ENCODE data around the gene IP6K2.

IP6K2 gene

DNA sequence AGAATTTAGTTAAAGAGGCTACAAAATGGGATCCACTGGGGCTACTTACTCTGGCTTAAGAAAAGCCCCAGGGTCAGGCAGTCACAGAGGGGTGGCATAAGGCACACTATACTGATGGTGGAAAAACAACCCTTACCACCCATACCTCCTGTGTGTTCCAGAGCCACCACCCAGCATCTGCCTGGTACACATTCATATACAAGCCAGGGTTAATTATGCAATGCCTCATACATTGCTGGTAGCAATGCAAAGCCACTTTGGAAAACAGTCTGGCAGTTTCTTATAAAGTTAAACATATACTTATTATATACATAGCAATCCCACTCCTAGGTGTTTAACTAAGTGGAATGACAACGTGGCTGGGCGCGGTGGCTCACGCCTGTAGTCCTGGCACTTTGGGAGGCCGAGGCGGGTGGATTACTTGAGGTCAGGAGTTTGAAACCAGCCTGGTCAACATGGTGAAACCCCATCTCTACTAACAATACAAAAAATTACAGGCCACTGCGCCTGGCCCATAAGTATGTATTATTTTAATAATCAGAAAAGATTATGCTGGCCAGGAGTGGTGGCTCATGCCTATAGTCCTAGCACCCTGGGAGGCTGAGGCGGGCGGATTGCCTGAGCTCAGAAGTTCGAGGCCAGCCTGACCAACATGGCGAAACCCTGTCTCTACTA is 16.2 kb downstream of the IP6K2 start:
- DNase-seq (ENCODE audit: insufficient read length, low spot score) (no peak), FAIRE-seq (no peak)
- TF ChIP-seq, protein P1, sequence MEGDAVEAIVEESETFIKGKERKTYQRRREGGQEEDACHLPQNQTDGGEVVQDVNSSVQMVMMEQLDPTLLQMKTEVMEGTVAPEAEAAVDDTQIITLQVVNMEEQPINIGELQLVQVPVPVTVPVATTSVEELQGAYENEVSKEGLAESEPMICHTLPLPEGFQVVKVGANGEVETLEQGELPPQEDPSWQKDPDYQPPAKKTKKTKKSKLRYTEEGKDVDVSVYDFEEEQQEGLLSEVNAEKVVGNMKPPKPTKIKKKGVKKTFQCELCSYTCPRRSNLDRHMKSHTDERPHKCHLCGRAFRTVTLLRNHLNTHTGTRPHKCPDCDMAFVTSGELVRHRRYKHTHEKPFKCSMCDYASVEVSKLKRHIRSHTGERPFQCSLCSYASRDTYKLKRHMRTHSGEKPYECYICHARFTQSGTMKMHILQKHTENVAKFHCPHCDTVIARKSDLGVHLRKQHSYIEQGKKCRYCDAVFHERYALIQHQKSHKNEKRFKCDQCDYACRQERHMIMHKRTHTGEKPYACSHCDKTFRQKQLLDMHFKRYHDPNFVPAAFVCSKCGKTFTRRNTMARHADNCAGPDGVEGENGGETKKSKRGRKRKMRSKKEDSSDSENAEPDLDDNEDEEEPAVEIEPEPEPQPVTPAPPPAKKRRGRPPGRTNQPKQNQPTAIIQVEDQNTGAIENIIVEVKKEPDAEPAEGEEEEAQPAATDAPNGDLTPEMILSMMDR (IDR thresholded peaks at IDR 0.05; ENCODE audit: insufficient read depth, missing control alignments): no peak

DNA sequence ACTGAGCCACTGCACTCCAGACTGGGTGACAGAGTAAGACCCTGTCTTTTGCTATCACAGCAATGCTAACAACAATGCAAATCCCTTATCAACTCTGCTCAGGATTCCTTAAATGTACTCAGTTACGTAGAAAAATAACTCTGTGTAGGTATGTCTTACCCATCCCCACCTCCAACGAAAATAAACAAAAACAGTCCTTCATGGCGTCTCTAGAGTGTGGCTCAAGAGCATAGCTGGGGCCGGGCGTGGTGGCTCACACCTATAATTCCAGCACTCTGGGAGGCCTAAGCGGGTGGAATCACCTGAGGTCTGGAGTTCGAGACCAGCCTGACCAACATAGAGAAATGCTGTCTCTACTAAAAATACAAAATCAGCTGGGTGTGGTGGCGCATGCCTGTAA is 18.1 kb downstream of the IP6K2 start:
- FAIRE-seq (no peak), DNase-seq (ENCODE audit: insufficient read length, low spot score) (no peak)
- TF ChIP-seq, protein P1 (IDR thresholded peaks at IDR 0.05; ENCODE audit: insufficient read depth, missing control alignments): no peak

DNA sequence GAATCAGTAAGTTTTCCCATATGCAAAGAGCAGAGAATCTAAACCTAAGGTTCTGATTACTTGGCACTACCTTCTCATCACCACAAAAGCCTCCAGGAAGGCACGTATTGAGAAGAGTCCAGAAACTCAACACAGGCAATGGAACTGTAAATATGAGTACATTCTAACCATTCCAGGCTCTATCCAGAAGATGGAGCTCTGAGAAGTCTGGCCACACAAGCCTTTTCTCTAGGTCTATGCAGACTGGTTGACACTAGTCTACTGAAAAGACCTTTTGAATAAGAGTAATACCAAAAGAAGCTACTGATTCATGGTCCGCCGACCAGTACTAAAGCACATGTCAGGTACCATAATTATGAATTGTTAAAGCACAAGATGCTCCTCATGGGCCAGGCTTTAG is 19.1 kb downstream of the IP6K2 start:
- FAIRE-seq (no peak), DNase-seq (ENCODE audit: insufficient read length, low spot score) (no peak)
- TF ChIP-seq, protein P1 (IDR thresholded peaks at IDR 0.05; ENCODE audit: insufficient read depth, missing control alignments): no peak

DNA sequence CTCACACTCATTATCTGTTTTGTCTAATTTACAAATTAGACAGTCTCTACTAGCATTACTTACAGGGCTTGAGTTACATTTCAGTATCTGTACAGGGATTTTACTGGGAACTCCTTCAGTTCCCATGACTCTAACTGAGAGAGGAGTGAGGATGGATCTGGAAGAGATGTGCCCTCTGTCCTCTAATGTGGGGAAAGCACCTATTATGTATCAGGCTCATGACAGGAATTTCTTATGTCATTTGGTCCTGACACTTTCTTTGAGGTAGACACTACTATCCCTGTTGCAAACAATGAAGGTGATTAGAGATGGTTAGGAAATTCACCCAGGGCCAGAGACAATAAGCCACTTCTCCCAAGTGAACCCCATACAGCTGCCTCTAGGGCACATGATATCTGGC is 20.4 kb downstream of the IP6K2 start:
- TF ChIP-seq, protein P1 (IDR thresholded peaks at IDR 0.05; ENCODE audit: insufficient read depth, missing control alignments): no peak
- DNase-seq (ENCODE audit: insufficient read length, low spot score): no peak
- FAIRE-seq: no peak

DNA sequence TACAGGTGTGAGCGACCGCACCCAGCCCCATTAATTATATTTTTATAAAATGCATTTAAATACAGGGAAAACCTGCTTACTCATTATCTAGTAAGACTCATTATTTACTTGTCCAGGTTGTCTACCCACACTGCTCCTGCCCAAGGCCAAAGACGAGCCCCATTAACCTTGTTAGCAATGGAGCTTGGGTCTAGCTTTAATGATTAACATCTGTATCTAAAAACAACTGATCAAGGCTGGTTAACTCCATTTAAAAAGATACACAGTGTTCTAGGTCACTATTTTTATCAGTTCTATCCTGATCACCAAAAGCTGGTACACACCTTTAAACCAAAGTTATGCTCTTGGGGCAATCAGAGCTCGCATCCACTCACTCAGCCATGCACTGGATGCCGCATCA is 20.9 kb downstream of the IP6K2 start:
- TF ChIP-seq, protein P1 (IDR thresholded peaks at IDR 0.05; ENCODE audit: insufficient read depth, missing control alignments): no peak
- FAIRE-seq (no peak), DNase-seq (ENCODE audit: insufficient read length, low spot score) (no peak)

DNA sequence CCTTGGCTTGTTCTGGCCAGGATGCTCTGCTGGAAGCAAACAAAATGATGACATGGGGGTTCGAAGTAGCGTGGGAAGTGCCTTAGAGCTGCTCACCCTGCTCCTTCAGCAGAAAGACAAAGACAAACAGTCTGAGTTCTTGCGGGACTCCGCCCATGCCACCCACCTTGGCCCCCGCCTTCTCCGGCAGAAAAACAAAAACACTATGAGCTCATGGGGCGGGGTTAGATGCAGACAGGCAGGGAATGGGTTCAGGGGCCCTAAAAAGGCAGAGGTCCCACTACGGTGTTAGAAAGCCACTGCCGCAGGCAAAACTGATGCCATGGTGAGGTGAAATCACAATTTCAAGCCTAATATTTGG is 21.6 kb downstream of the IP6K2 start:
- TF ChIP-seq, protein P1 (IDR thresholded peaks at IDR 0.05; ENCODE audit: insufficient read depth, missing control alignments): no peak
- FAIRE-seq (no peak), DNase-seq (ENCODE audit: insufficient read length, low spot score) (no peak)

DNA sequence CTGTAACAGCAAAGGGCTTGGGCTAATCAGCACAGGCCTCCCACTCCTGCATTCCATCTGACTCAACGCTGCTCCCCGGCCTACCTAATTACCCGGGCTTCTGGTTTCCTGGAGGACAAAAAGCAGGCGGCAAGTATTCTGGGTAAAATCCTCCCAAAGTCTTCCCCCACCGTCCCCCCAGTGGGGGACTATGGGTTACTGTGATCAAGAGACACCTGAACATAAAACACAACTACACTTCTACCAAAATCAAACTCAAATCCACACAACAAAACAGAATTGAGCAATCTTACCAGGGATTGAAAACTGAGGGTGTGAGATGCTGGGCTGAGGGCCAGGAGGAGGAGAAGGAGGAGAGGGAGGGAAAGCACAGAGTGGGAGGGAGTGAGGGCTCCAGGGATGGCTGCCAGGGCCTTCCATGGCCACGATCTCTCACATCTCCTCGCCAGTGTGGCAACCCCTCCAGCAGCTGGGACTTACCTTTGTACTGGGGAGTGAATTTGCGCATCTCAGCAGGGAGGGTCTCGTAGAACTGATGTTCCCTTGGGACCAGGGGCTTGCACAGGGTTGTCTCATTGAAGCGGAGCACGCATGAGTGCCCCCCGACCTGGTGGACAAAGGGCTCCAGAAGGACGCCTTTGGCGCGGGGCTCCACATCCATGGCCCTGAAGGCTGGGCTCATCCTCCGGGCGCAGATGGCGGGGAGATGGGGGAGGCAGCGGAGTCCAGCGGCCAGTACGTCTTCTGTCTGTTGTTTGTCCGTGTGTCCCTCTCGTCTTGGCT is 22.2 kb downstream of the IP6K2 start:
- FAIRE-seq: no peak
- DNase-seq (ENCODE audit: insufficient read length, low spot score): no peak
- TF ChIP-seq, protein P1 (IDR thresholded peaks at IDR 0.05; ENCODE audit: insufficient read depth, missing control alignments): no peak

Data from D721Med (cell line).